Tibial nerve (tissue), 3 donors: ENCODE results near the gene TMUB1.

ENCODE experiments used
- POLR2A ChIP-seq, 2 donors: fragments of 450-650 bp; IDR thresholded peaks; one replicate each; pipeline ENCODE4 v1.6.1; 2017; ENCODE audit warnings: antibody characterized with exemption in 2 of 2, mild to moderate bottlenecking in 2 of 2, moderate library complexity in 2 of 2
- TF ChIP-seq, protein P1 (sequence below), 5 experiments: fragments of 200-600 bp in 3 of 5; fragments of 450-650 bp in 2 of 5; sonication (generic) in 3 of 5; IDR thresholded peaks; one replicate each; pipeline ENCODE4 v1.5.1; 2016 to 2019; ENCODE audit warnings: antibody characterized with exemption in 5 of 5, mild to moderate bottlenecking in 3 of 5, moderate library complexity in 2 of 5

DNA sequence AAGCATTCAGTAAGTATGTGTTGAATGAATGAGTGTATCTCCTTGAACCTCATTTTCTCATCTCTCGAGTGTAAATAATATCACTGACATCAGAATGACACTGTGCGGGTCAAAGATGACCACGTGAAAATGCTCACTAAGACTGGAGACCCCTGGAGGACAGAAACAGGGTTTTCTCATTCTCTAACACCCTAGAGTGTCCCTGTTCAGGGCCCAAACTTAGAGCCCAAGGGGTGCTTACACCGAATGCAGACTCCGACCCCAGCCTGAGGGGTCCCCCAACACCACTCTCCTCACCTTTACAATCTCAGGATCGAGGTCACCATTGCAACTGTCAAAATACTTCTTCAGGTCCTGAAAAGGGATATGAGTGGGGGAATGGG, 27.0 kb downstream of the TMUB1 start:
- TF ChIP-seq, protein P1, sequence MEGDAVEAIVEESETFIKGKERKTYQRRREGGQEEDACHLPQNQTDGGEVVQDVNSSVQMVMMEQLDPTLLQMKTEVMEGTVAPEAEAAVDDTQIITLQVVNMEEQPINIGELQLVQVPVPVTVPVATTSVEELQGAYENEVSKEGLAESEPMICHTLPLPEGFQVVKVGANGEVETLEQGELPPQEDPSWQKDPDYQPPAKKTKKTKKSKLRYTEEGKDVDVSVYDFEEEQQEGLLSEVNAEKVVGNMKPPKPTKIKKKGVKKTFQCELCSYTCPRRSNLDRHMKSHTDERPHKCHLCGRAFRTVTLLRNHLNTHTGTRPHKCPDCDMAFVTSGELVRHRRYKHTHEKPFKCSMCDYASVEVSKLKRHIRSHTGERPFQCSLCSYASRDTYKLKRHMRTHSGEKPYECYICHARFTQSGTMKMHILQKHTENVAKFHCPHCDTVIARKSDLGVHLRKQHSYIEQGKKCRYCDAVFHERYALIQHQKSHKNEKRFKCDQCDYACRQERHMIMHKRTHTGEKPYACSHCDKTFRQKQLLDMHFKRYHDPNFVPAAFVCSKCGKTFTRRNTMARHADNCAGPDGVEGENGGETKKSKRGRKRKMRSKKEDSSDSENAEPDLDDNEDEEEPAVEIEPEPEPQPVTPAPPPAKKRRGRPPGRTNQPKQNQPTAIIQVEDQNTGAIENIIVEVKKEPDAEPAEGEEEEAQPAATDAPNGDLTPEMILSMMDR (IDR thresholded peaks at IDR 0.05) = no peak
- TF ChIP-seq POLR2A (IDR thresholded peaks at IDR 0.05) = no peak
